Activated gamma-delta T cell (primary cell): ENCODE measurements around the gene MICA.
"Not testable (repeated sequence)": the region's sequence is repeated elsewhere in the genome, so short reads cannot be mapped to it uniquely, and the experiment has no call there.

Source experiments
- DNase-seq: peaks from one replicate; lab custom pipeline; 2025; lab: John Stamatoyannopoulos, UW

MICA gene

GRCh38 chr6:31383149-31383548, 20.2 kb upstream of the MICA start:
- no peak for DNase-seq

GRCh38 chr6:31385041-31385440, 18.4 kb upstream of the MICA start:
- no peak for DNase-seq

GRCh38 chr6:31386099-31386498, 17.3 kb upstream of the MICA start:
- DNase-seq: no peak

GRCh38 chr6:31386977-31387376, 16.4 kb upstream of the MICA start:
- DNase-seq: no peak

- not testable (repeated sequence) for DNase-seq
These were observed 14.2 kb upstream of the MICA start for GRCh38 chr6:31388916-31389801.

- DNase-seq: not testable (repeated sequence)
These were observed 13.6 kb upstream of the MICA start for GRCh38 chr6:31389802-31390132.

GRCh38 chr6:31393932-31394331, 9.5 kb upstream of the MICA start:
- DNase-seq: no peak

GRCh38 chr6:31394381-31394780, 9.0 kb upstream of the MICA start:
- no peak for DNase-seq

GRCh38 chr6:31395832-31396231, 7.6 kb upstream of the MICA start:
- no peak for DNase-seq

- DNase-seq: no peak
These were observed 6.8 kb upstream of the MICA start for GRCh38 chr6:31396422-31397152.

- not testable (repeated sequence) for DNase-seq
These were observed 6.3 kb upstream of the MICA start for GRCh38 chr6:31397153-31397499.

GRCh38 chr6:31397901-31398525, 5.4 kb upstream of the MICA start:
- no peak for DNase-seq

GRCh38 chr6:31399589-31400466, 3.6 kb upstream of the MICA start:
- DNase-seq: peak; percentile 29

GRCh38 chr6:31400467-31401289, 2.7 kb upstream of the MICA start:
- peak; percentile 52 for DNase-seq

GRCh38 chr6:31401403-31401802, 2.0 kb upstream of the MICA start:
- no peak for DNase-seq

- no peak for DNase-seq
These were observed 792 bp upstream of the MICA start for GRCh38 chr6:31402324-31403282.

GRCh38 chr6:31404061-31404364, 618 bp downstream of the MICA start:
- DNase-seq: not testable (repeated sequence)

GRCh38 chr6:31405996-31406395, 2.6 kb downstream of the MICA start:
- DNase-seq: no peak

GRCh38 chr6:31407699-31408098, 4.3 kb downstream of the MICA start:
- DNase-seq: no peak

- DNase-seq: no peak
These were observed 9.1 kb downstream of the MICA start for GRCh38 chr6:31412506-31412905.
